SK-N-SH (cell line): ENCODE measurements around the gene CYP2B6. TPM values are rescaled to one million over a fixed set of nuclear protein-coding genes. Genes with fewer than 3 reads are reported as not detected.

Experiments
- CTCF ChIA-PET: fragments of 300-600, 350-600 bp; formaldehyde crosslinking; extraction: SDS; loops from one replicate; lab custom pipeline; 2021; lab: Yijun Ruan, JAX
- POLR2A ChIA-PET: fragments of 350-600 bp; sonication (Branson Sonifier 250); formaldehyde crosslinking; extraction: SDS; loops from one replicate; lab custom pipeline; 2020; ENCODE audit warnings: antibody characterized with exemption, inconsistent platforms; lab: Yijun Ruan, JAX
- DNase-seq: peaks from one replicate; pipeline ENCODE4 v3.0.0; 2012
- H2AFZ ChIP-seq: fragments of 200-600 bp; sonication (generic); 2 replicates; pipeline ENCODE4 v1.8.1; 2016; ENCODE audit warnings: antibody characterized with exemption, mild to moderate bottlenecking, low read depth
- H3F3A ChIP-seq: fragments of 200-600 bp; sonication (generic); replicated peaks from 2 replicates; pipeline ENCODE3; 2016; ENCODE audit warnings: antibody characterized with exemption, mild to moderate bottlenecking; ENCODE audit not compliant: insufficient read depth
- H3K27ac ChIP-seq, 2 experiments: fragments of 200-500 bp in 1 of 2; fragments of 200-600 bp in 1 of 2; sonication (Bioruptor generic) in 1 of 2; sonication (generic), shearing (Covaris generic) in 1 of 2; 2 replicates each; pipeline versions ENCODE4 v1.5.1 to v1.6.1; 2014 to 2016; ENCODE audit warnings: low read depth in 2 of 2, inconsistent platforms in 1 of 2, low read length in 1 of 2, mild to moderate bottlenecking in 1 of 2, mixed read lengths in 1 of 2
- H3K27me3 ChIP-seq: fragments of 200-600 bp; sonication (generic), shearing (Covaris generic); 2 replicates; pipeline ENCODE4 v1.6.1; 2016; ENCODE audit warnings: mixed run types; ENCODE audit not compliant: insufficient read depth
- H3K36me3 ChIP-seq, 2 experiments: fragments of 200-500 bp in 1 of 2; fragments of 200-600 bp in 1 of 2; sonication (Bioruptor generic) in 1 of 2; sonication (generic) in 1 of 2; replicated peaks in 1 of 2; 2 replicates each; pipeline versions ENCODE3 to v1.5.1; 2014 to 2016; ENCODE audit warnings: low read length in 1 of 2, mild to moderate bottlenecking in 1 of 2; ENCODE audit not compliant: insufficient read depth in 2 of 2, control insufficient read depth in 1 of 2
- H3K4me1 ChIP-seq, 2 experiments: fragments of 200-500 bp in 1 of 2; fragments of 200-600 bp in 1 of 2; sonication (Bioruptor generic) in 1 of 2; sonication (generic), shearing (Covaris generic) in 1 of 2; 2 replicates each; pipeline versions ENCODE4 v1.5.1 to v1.6.1; 2014 to 2016; ENCODE audit warnings: low read depth in 1 of 2, low read length in 1 of 2, mixed run types in 1 of 2; ENCODE audit not compliant: insufficient read depth in 2 of 2, control insufficient read depth in 1 of 2
- H3K4me2 ChIP-seq: fragments of 200-600 bp; sonication (generic), shearing (Covaris generic); 2 replicates; pipeline ENCODE4 v1.6.1; 2017; ENCODE audit warnings: mixed run types
- H3K4me3 ChIP-seq, 2 experiments: fragments of 200-500 bp in 1 of 2; fragments of 200-600 bp in 1 of 2; sonication (Bioruptor generic) in 1 of 2; sonication (generic), shearing (Covaris generic) in 1 of 2; 2 replicates each; pipeline versions ENCODE4 v1.5.1 to v1.8.1; 2014 to 2016; ENCODE audit warnings: low read depth in 2 of 2, inconsistent platforms in 1 of 2, low read length in 1 of 2, mild to moderate bottlenecking in 1 of 2, mixed read lengths in 1 of 2, moderate library complexity in 1 of 2
- H3K79me2 ChIP-seq: fragments of 200-600 bp; sonication (generic); 2 replicates; pipeline ENCODE4 v1.8.1; 2017; ENCODE audit warnings: mild to moderate bottlenecking; ENCODE audit not compliant: insufficient read depth
- H3K9ac ChIP-seq: fragments of 200-600 bp; sonication (generic); 2 replicates; pipeline ENCODE4 v1.6.1; 2017; ENCODE audit warnings: mixed run types
- H3K9me2 ChIP-seq: fragments of 200-600 bp; sonication (generic); 2 replicates; pipeline ENCODE4 v1.6.1; 2017; ENCODE audit warnings: mixed run types
- H3K9me3 ChIP-seq: fragments of 200-600 bp; sonication (generic); 2 replicates; pipeline ENCODE4 v1.6.1; 2017; ENCODE audit warnings: mixed run types, mild to moderate bottlenecking, moderate library complexity
- H4K20me1 ChIP-seq: fragments of 200-600 bp; sonication (generic); 2 replicates; pipeline ENCODE4 v1.6.1; 2017; ENCODE audit warnings: mild to moderate bottlenecking, mixed run types; ENCODE audit not compliant: insufficient read depth
- ELF1 ChIP-seq: IDR thresholded peaks from 2 replicates; pipeline ENCODE4 v1.4.0; 2012
- EZH2phosphoT487 ChIP-seq: fragments of 200-600 bp; sonication (generic); IDR thresholded peaks from 2 replicates; pipeline ENCODE4 v1.6.1; 2017; ENCODE audit warnings: low read depth, mixed run types, mild to moderate bottlenecking, antibody characterized with exemption, moderate library complexity, borderline replicate concordance
- FOXM1 ChIP-seq: IDR thresholded peaks from 2 replicates; pipeline ENCODE4 v1.4.0; 2012; ENCODE audit warnings: low read depth, mild to moderate bottlenecking
- GATA2 ChIP-seq: sonication (generic); formaldehyde crosslinking; IDR thresholded peaks from 2 replicates; pipeline ENCODE4 v1.5.0; 2020; ENCODE audit warnings: mild to moderate bottlenecking, missing genetic modification reagents
- MEF2A ChIP-seq: IDR thresholded peaks from 2 replicates; pipeline ENCODE4 v1.4.0; 2012; ENCODE audit warnings: low read depth, borderline replicate concordance
- RCOR1 ChIP-seq: fragments of 150-350 bp; IDR thresholded peaks from 2 replicates; pipeline ENCODE4 v1.6.1; 2017; ENCODE audit warnings: antibody characterized with exemption, low read length
- REST ChIP-seq: IDR thresholded peaks from 2 replicates; pipeline ENCODE4 v1.6.1; 2012; ENCODE audit warnings: mild to moderate bottlenecking, low read depth, low read length, moderate library complexity
- RFX5 ChIP-seq: IDR thresholded peaks from 2 replicates; pipeline ENCODE4 v1.6.1; 2012; ENCODE audit warnings: mild to moderate bottlenecking, improper control_type of control experiment, low read length
- WGBS: methylation state at CpG from one replicate; pipeline ENCODE4 v1.1.6; 2017; ENCODE audit warnings: low lambda C conversion rate; 5-methylcytosine and 5-hydroxymethylcytosine counted together
- polyA plus RNA-seq, 3 experiments: library from polyadenylated mRNA; depleted of rRNA; stranded (reverse); fragments of >200 nt; gene quantifications; 2 replicates each; pipeline ENCODE4 v1.2.3, GENCODE V29; 2012
- TF ChIP-seq, protein P1 (sequence below): IDR thresholded peaks from 2 replicates; pipeline ENCODE4 v1.4.0; 2012; ENCODE audit warnings: low read depth
- TF ChIP-seq, protein P2 (sequence below): IDR thresholded peaks from 2 replicates; pipeline ENCODE4; 2012
- TF ChIP-seq, protein P3 (sequence below): fragments of 200-600 bp; sonication (generic); IDR thresholded peaks from 2 replicates; pipeline ENCODE4 v1.6.1; 2017; ENCODE audit warnings: antibody characterized with exemption, mild to moderate bottlenecking, moderate library complexity

CYP2B6 gene
- not detected in 2 replicates for polyA plus RNA-seq (2012; rRNA removed)
- polyA plus RNA-seq (2012; cell fraction: cytosol; rRNA removed): not detected in 2 replicates
- polyA plus RNA-seq (2012; cell fraction: nucleus; rRNA removed): not detected in 2 replicates

DNA sequence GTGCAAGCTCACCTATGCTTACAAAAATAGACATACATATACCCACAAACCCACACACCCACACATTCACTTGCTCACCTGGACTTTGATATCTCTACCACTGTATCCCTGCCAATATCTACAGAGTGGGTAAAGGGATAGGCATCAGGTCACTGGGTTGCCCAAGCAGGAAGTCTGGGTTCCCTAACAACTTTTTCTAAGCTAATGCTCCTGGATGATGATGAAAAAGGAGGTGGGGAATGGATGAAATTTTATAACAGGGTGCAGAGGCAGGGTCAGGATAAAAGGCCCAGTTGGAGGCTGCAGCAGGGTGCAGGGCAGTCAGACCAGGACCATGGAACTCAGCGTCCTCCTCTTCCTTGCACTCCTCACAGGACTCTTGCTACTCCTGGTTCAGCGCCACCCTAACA, at the start of gene CYP2B6:
Gene CYP2B6, plus strand, starts transcription at position 311 of the 410 bp plus-strand sequence. Its CDS starts 24 bp downstream, at position 335.
- ChIA-PET CTCF (interaction anchor here (1.5 kb wide), 1 partner anchor 16 kb away, joined by 8 read pairs; no protein-coding TSS in a partner anchor), POLR2A (no interaction called here)
- Histone ChIP-seq H3K4me3 (no peak within 1 kb of the TSS), H4K20me1 (no peaks in the 10 kb centered on the region), H3K4me2 (no peak within 1 kb of the TSS), H3K4me1 (no peaks in the 10 kb centered on the region), H3K9ac (no peak within 1 kb of the TSS), H3K79me2 (no peaks in the 10 kb centered on the region), H3K9me2 (no peaks in the 10 kb centered on the region), H3K27me3 (peaks cover 35% of the 10 kb centered on the region; the same call in 1 of the 2 replicates), H3K27ac (no peak within 1 kb of the TSS), H3K9me3 (no peaks in the 10 kb centered on the region), H3F3A (no peaks in the 10 kb centered on the region), H3K36me3 (no peaks in the 10 kb centered on the region), H2AFZ (no peak within 1 kb of the TSS)
- DNase-seq: no peak
- no peak for TF ChIP-seq RFX5
- 4% methylated on average over 2 of the region's 2 CpGs for WGBS

- H3K27me3 ChIP-seq: no peaks in the 10 kb centered on the region
- H3K4me3 ChIP-seq: no peak overlapping the region; a peak in 1 of 4 replicates
- peak overlapping the region in 1 of 2 experiments; percentile 47; a peak in 2 of 4 replicates for H3K27ac ChIP-seq
- H3K4me1 ChIP-seq: peaks cover 0 to 11% of the 10 kb centered on the region in 2 experiments; a peak in 1 of 4 replicates
- ChIA-PET POLR2A (no interaction called here), CTCF (no interaction called here)
- H3K9me2 ChIP-seq: no peaks in the 10 kb centered on the region
- H4K20me1 ChIP-seq: no peaks in the 10 kb centered on the region
- H3K9ac ChIP-seq: peak overlapping the region; percentile 39; the same call in 1 of the 2 replicates
- no peaks in the 10 kb centered on the region for H3K9me3 ChIP-seq
- no peaks in the 10 kb centered on the region for H3K79me2 ChIP-seq
- no peaks in the 10 kb centered on the region for H3K36me3 ChIP-seq
- H3K4me2 ChIP-seq: peak overlapping the region; percentile 75
- 17% methylated on average over 9 of the region's 9 CpGs for WGBS
- H3F3A ChIP-seq: peaks cover 9% of the 10 kb centered on the region
- no peak for DNase-seq
- TF ChIP-seq MEF2A (no peak), EZH2phosphoT487 (no peak), GATA2 (CRISPR knock-in tag) (no peak), RCOR1 (no peak), REST (no peak), FOXM1 (no peak), ELF1 (no peak)
- TF ChIP-seq, protein P1, sequence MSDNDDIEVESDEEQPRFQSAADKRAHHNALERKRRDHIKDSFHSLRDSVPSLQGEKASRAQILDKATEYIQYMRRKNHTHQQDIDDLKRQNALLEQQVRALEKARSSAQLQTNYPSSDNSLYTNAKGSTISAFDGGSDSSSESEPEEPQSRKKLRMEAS: no peak
- TF ChIP-seq, protein P2, sequence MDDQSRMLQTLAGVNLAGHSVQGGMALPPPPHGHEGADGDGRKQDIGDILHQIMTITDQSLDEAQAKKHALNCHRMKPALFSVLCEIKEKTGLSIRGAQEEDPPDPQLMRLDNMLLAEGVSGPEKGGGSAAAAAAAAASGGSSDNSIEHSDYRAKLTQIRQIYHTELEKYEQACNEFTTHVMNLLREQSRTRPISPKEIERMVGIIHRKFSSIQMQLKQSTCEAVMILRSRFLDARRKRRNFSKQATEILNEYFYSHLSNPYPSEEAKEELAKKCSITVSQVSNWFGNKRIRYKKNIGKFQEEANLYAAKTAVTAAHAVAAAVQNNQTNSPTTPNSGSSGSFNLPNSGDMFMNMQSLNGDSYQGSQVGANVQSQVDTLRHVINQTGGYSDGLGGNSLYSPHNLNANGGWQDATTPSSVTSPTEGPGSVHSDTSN: no peak
- TF ChIP-seq, protein P3, sequence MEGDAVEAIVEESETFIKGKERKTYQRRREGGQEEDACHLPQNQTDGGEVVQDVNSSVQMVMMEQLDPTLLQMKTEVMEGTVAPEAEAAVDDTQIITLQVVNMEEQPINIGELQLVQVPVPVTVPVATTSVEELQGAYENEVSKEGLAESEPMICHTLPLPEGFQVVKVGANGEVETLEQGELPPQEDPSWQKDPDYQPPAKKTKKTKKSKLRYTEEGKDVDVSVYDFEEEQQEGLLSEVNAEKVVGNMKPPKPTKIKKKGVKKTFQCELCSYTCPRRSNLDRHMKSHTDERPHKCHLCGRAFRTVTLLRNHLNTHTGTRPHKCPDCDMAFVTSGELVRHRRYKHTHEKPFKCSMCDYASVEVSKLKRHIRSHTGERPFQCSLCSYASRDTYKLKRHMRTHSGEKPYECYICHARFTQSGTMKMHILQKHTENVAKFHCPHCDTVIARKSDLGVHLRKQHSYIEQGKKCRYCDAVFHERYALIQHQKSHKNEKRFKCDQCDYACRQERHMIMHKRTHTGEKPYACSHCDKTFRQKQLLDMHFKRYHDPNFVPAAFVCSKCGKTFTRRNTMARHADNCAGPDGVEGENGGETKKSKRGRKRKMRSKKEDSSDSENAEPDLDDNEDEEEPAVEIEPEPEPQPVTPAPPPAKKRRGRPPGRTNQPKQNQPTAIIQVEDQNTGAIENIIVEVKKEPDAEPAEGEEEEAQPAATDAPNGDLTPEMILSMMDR: no peak
- TF ChIP-seq, all 33 proteins: peak for 0
- H2AFZ ChIP-seq: no peak overlapping the region
Measured at GRCh38 chr19:40941481-40942219, 49.4 kb upstream of the CYP2B6 start.
